IMR-90 (cell line): ENCODE measurements around the gene TREM2. TPM values are rescaled to one million over a fixed set of nuclear protein-coding genes. Genes with fewer than 3 reads are reported as not detected.

Experiments used
- ATAC-seq: fragments of 200-7000 bp; cut with Tn5 transposase; 2 replicates; pipeline ENCODE4 v1.9.1; 2020; ENCODE audit warnings: low read depth, mild to moderate bottlenecking, moderate library complexity
- BruUV-seq: library from RNA; stranded (reverse); fragments of 400-500 nt; replicated peaks from 2 replicates; lab custom pipeline; 2021; lab: Mats Ljungman, UMichigan
- CTCF ChIA-PET: fragments of 300-600 bp; formaldehyde crosslinking; extraction: SDS; loops from one replicate; lab custom pipeline; 2021; ENCODE audit warnings: antibody characterized with exemption; lab: Yijun Ruan, JAX
- POLR2A ChIA-PET: fragments of 300-600 bp; sonication (Branson Sonifier 250); formaldehyde crosslinking; loops from one replicate; lab custom pipeline; 2022; ENCODE audit warnings: antibody characterized with exemption; ENCODE audit not compliant: unreplicated experiment; lab: Charles Lee
- DNase-seq: peaks from one replicate; pipeline ENCODE4 v3.0.0; 2013
- H2AFZ ChIP-seq: replicated peaks from 2 replicates; pipeline ENCODE3; 2013; ENCODE audit warnings: low read length, mild to moderate bottlenecking; ENCODE audit not compliant: poor library complexity
- H2AK5ac ChIP-seq: 2 replicates; pipeline ENCODE4 v1.6.1; 2013; ENCODE audit warnings: low read depth, low read length, inconsistent platforms
- H2AK9ac ChIP-seq: replicated peaks from 2 replicates; pipeline ENCODE3; 2013; ENCODE audit warnings: mild to moderate bottlenecking, low read depth, low read length, moderate library complexity; ENCODE audit not compliant: poor library complexity
- H2BK120ac ChIP-seq: 2 replicates; pipeline ENCODE4 v1.6.1; 2013; ENCODE audit warnings: low read depth, low read length, inconsistent platforms
- H2BK15ac ChIP-seq: 3 replicates; pipeline ENCODE4 v1.6.1; 2013; ENCODE audit warnings: low read depth, low read length, inconsistent platforms
- H2BK20ac ChIP-seq: 2 replicates; pipeline ENCODE4 v1.6.1; 2013; ENCODE audit warnings: low read depth, mild to moderate bottlenecking, inconsistent platforms, low read length, moderate library complexity
- H2BK5ac ChIP-seq: 2 replicates; pipeline ENCODE4 v1.6.1; 2013; ENCODE audit warnings: mild to moderate bottlenecking, low read depth, low read length, inconsistent platforms; ENCODE audit not compliant: poor library complexity, severe bottlenecking
- H3K14ac ChIP-seq: replicated peaks from 2 replicates; pipeline ENCODE4 v1.6.1; 2013; ENCODE audit warnings: low read depth, low read length, inconsistent platforms
- H3K18ac ChIP-seq: 2 replicates; pipeline ENCODE4 v1.6.1; 2013; ENCODE audit warnings: low read depth, low read length, control low read depth
- H3K23ac ChIP-seq: 2 replicates; pipeline ENCODE4 v1.6.1; 2013; ENCODE audit warnings: low read depth, low read length, inconsistent platforms
- H3K27ac ChIP-seq: 2 replicates; pipeline ENCODE4 v1.5.1; 2013; ENCODE audit warnings: mild to moderate bottlenecking, control low read depth, low read length; ENCODE audit not compliant: insufficient read depth
- H3K27me3 ChIP-seq: 2 replicates; pipeline ENCODE4 v1.6.1; 2013; ENCODE audit warnings: low read length; ENCODE audit not compliant: control insufficient read depth, insufficient read depth
- H3K36me3 ChIP-seq: 2 replicates; pipeline ENCODE4 v1.6.1; 2013; ENCODE audit warnings: low read length, mixed read lengths; ENCODE audit not compliant: control insufficient read depth, insufficient read depth
- H3K4ac ChIP-seq: 2 replicates; pipeline ENCODE4 v1.6.1; 2013; ENCODE audit warnings: low read depth, low read length, inconsistent platforms
- H3K4me1 ChIP-seq: 2 replicates; pipeline ENCODE4 v1.6.1; 2013; ENCODE audit warnings: low read length, mixed read lengths; ENCODE audit not compliant: control insufficient read depth, insufficient read depth
- H3K4me2 ChIP-seq: 2 replicates; pipeline ENCODE4 v1.6.1; 2013; ENCODE audit warnings: low read depth, mild to moderate bottlenecking, control low read depth, low read length, moderate library complexity
- H3K4me3 ChIP-seq: 2 replicates; pipeline ENCODE4 v1.5.1; 2013; ENCODE audit warnings: low read depth, mild to moderate bottlenecking, control low read depth, low read length, moderate library complexity; ENCODE audit not compliant: insufficient read depth
- H3K56ac ChIP-seq: 2 replicates; pipeline ENCODE4 v1.6.1; 2013; ENCODE audit warnings: low read length, inconsistent platforms; ENCODE audit not compliant: insufficient read depth; ENCODE audit errors: extremely low read depth
- H3K79me1 ChIP-seq, 2 experiments: 2 replicates each; pipeline ENCODE4 v1.6.1; 2013; ENCODE audit warnings: low read length in 2 of 2, inconsistent platforms in 1 of 2, low read depth in 1 of 2
- H3K9ac ChIP-seq: 2 replicates; pipeline ENCODE4 v1.6.1; 2013; ENCODE audit warnings: low read depth, low read length, control low read depth
- H3K9me1 ChIP-seq: 2 replicates; pipeline ENCODE4 v1.6.1; 2013; ENCODE audit warnings: low read length, inconsistent platforms; ENCODE audit not compliant: insufficient read depth
- H3K9me3 ChIP-seq: 2 replicates; pipeline ENCODE4 v1.6.1; 2013; ENCODE audit warnings: low read length; ENCODE audit not compliant: control insufficient read depth, insufficient read depth
- H4K20me1 ChIP-seq: 2 replicates; pipeline ENCODE4 v1.6.1; 2013; ENCODE audit warnings: low read length, inconsistent platforms; ENCODE audit not compliant: insufficient read depth
- H4K5ac ChIP-seq: 2 replicates; pipeline ENCODE4 v1.6.1; 2013; ENCODE audit warnings: mild to moderate bottlenecking, low read depth, low read length, control low read depth
- H4K8ac ChIP-seq, 2 experiments: 2 replicates each; pipeline ENCODE4 v1.6.1; 2013; ENCODE audit warnings: low read depth in 2 of 2, low read length in 2 of 2, control low read depth in 1 of 2, inconsistent platforms in 1 of 2
- H4K91ac ChIP-seq: 2 replicates; pipeline ENCODE4 v1.6.1; 2013; ENCODE audit warnings: low read depth, low read length, inconsistent platforms; ENCODE audit not compliant: insufficient read depth
- BHLHE40 ChIP-seq: fragments of 150-350 bp; IDR thresholded peaks from 2 replicates; pipeline ENCODE4 v1.6.1; 2016; ENCODE audit warnings: mild to moderate bottlenecking, low read depth, low read length
- MAZ ChIP-seq: IDR thresholded peaks from 2 replicates; pipeline ENCODE4 v1.6.1; 2012; ENCODE audit warnings: low read depth, mild to moderate bottlenecking, low read length, improper control_type of control experiment, moderate library complexity, borderline replicate concordance
- RAD21 ChIP-seq: IDR thresholded peaks from 2 replicates; pipeline ENCODE4 v1.6.1; 2012; ENCODE audit warnings: low read length, improper control_type of control experiment
- WGBS, 2 experiments: methylation state at CpG; one replicate each; pipeline versions ENCODE4 v1.1.5 to v1.1.7; 2013; ENCODE audit warnings: missing lambda C conversion rate in 2 of 2; ENCODE audit not compliant: insufficient read length in 1 of 2; ENCODE audit errors: extremely low coverage in 2 of 2; 5-methylcytosine and 5-hydroxymethylcytosine counted together
- dilution Hi-C: fragments of 300-500 bp; cut with HindIII; formaldehyde crosslinking; loops from one replicate; pipeline ENCODE4 v1.14.3; 2018; ENCODE audit warnings: low sequenced_read_pairs; ENCODE audit not compliant: unreplicated experiment
- in situ Hi-C: fragments of 300-500 bp; cut with MboI; formaldehyde crosslinking; loops from 3 replicates; pipeline ENCODE4 v1.14.3; 2019; ENCODE audit warnings: low sequenced_read_pairs, inconsistent platforms, mixed read lengths
- intact Hi-C: fragments of 100-400 bp; cut with micrococcal nuclease; formaldehyde crosslinking; loops from 2 replicates; pipeline ENCODE4 v1.10.0; 2022
- polyA plus RNA-seq, 3 experiments: library from polyadenylated mRNA; depleted of rRNA; stranded (reverse); fragments of >200 nt; gene quantifications; 2 replicates each; pipeline ENCODE4 v1.2.3, GENCODE V29; 2012; ENCODE audit warnings: low replicate concordance in 1 of 3
- total RNA-seq: library from RNA; depleted of rRNA; stranded (reverse); fragments of >200 nt; gene quantifications from 2 replicates; pipeline ENCODE4 v1.2.3, GENCODE V29; 2012

Gene TREM2
- total and polyA plus RNA-seq, 2 of the 4 experiments (the other 2 are of a cell fraction), result not detected

- no peak overlapping the region for H4K91ac ChIP-seq
- intact Hi-C loops, result no loop called here
- H2AK5ac ChIP-seq, result no peak overlapping the region
- no CpG with 5 or more reads among the region's 2 CpGs for WGBS, 2 experiments
- H3K4me2 ChIP-seq, result no peak overlapping the region
- H3K18ac ChIP-seq, result no peak overlapping the region
- H2BK120ac ChIP-seq, result no peak overlapping the region
- ChIA-PET CTCF (no interaction called here), POLR2A (no interaction called here)
- no peak overlapping the region for H2BK15ac ChIP-seq
- no peak overlapping the region for H3K4me3 ChIP-seq
- H3K4me1 ChIP-seq, result no peaks in the 10 kb centered on the region
- no peak overlapping the region for H3K27ac ChIP-seq
- dilution Hi-C loops, result no loop called here
- H3K27me3 ChIP-seq, result peaks cover 2% of the 10 kb centered on the region
- H3K56ac ChIP-seq, result no peak overlapping the region
- no peak overlapping the region for H2BK5ac ChIP-seq
- H3K36me3 ChIP-seq, result no peaks in the 10 kb centered on the region
- no peak overlapping the region for H2AK9ac ChIP-seq
- DNase-seq (no peak), ATAC-seq (no peak)
- no peaks in the 10 kb centered on the region; the same call in 1 of the 2 replicates for H3K9me1 ChIP-seq
- BruUV-seq, result no TSS peak
- no peak overlapping the region for H2BK20ac ChIP-seq
- H4K20me1 ChIP-seq, result no peaks in the 10 kb centered on the region
- H3K9me3 ChIP-seq, result no peaks in the 10 kb centered on the region
- H3K14ac ChIP-seq, result no peak overlapping the region
- TF ChIP-seq RAD21 (no peak), MAZ (no peak), BHLHE40 (no peak)
- no peak overlapping the region for H2AFZ ChIP-seq
- H3K79me1 ChIP-seq, result no peaks in the 10 kb centered on the region
- in situ Hi-C loops, result no loop called here
- no peak overlapping the region for H3K4ac ChIP-seq
- H3K23ac ChIP-seq, result no peak overlapping the region
- H3K9ac ChIP-seq, result no peak overlapping the region
- H4K5ac ChIP-seq, result no peak overlapping the region
- H4K8ac ChIP-seq, result no peak overlapping the region
Measured at GRCh38 chr6:41174610-41175009, 11.7 kb upstream of the TREM2 start.
